K562 (cell line): ENCODE data around the gene APLF. TPM values are rescaled to one million over a fixed set of nuclear protein-coding genes. Genes with fewer than 3 reads are reported as not detected.

ENCODE experiments used
- ATAC-seq: fragments of 200-7000 bp; cut with Tn5 transposase; 3 replicates; pipeline ENCODE4 v1.9.1; 2020; ENCODE audit warnings: moderate library complexity
- BruUV-seq: library from RNA; stranded (reverse); fragments of 400-500 nt; replicated peaks from 2 replicates; lab custom pipeline; 2021; lab: Mats Ljungman, UMichigan
- CTCF ChIA-PET: fragments of 300-600 bp; formaldehyde crosslinking; extraction: SDS; loops from one replicate; lab custom pipeline; 2021; ENCODE audit warnings: low intra/inter-chr PET ratio; lab: Yijun Ruan, JAX
- POLR2A ChIA-PET: fragments of 300-600, 350-650 bp; sonication (Branson Sonifier 250); formaldehyde crosslinking; extraction: SDS; loops from one replicate; lab custom pipeline; 2021; ENCODE audit warnings: antibody characterized with exemption, inconsistent platforms; lab: Yijun Ruan, JAX
- DNase-seq, 4 experiments: peaks; one replicate each; pipeline versions ENCODE4 v3.0.0 to v3.0.0-alpha.2; 2011 to 2018; ENCODE audit warnings: low spot score in 3 of 4, mixed read lengths in 3 of 4; ENCODE audit errors: extremely low read depth in 1 of 4
- FAIRE-seq: peaks from 2 replicates; lab custom pipeline; 2011; peaks lifted over from hg19 to GRCh38; lab: Jason Lieb, UNC
- H2AFZ ChIP-seq: 2 replicates; pipeline ENCODE4 v1.6.0; 2011; ENCODE audit warnings: low read depth, low read length, control low read depth, inconsistent platforms
- H3K27ac ChIP-seq: fragments of 200-600 bp; 3 replicates; pipeline ENCODE4 v1.8.0; 2011; ENCODE audit warnings: low read depth, mild to moderate bottlenecking, control low read depth, inconsistent platforms, low read length, moderate library complexity, mixed read lengths; ENCODE audit errors: extremely low read depth
- H3K27me3 ChIP-seq, 2 experiments: fragments of 300-600 bp in 1 of 2; 2 replicates in 1 of 2; 3 replicates in 1 of 2; pipeline versions ENCODE4 v1.6.0 to v1.8.0; 2011; ENCODE audit warnings: inconsistent platforms in 2 of 2, low read length in 2 of 2, mild to moderate bottlenecking in 1 of 2, mixed read lengths in 1 of 2, moderate library complexity in 1 of 2; ENCODE audit not compliant: control insufficient read depth in 2 of 2, insufficient read depth in 2 of 2
- H3K36me3 ChIP-seq: fragments of 300-600 bp; 3 replicates; pipeline ENCODE4 v1.8.0; 2011; ENCODE audit warnings: mild to moderate bottlenecking, low read length, inconsistent platforms; ENCODE audit not compliant: control insufficient read depth, insufficient read depth
- H3K4me1 ChIP-seq, 2 experiments: fragments of 200-600 bp in 1 of 2; replicated peaks in 1 of 2; 2 replicates in 1 of 2; 3 replicates in 1 of 2; pipeline versions ENCODE4 v1.5.1 to v1.8.0; 2011; ENCODE audit warnings: inconsistent platforms in 2 of 2, low read length in 2 of 2, mild to moderate bottlenecking in 1 of 2, mixed read lengths in 1 of 2, moderate library complexity in 1 of 2; ENCODE audit not compliant: control insufficient read depth in 2 of 2, insufficient read depth in 2 of 2
- H3K4me2 ChIP-seq: 2 replicates; pipeline ENCODE4 v1.6.1; 2011; ENCODE audit warnings: low read length, control low read depth, inconsistent platforms, mixed read lengths; ENCODE audit not compliant: insufficient read depth
- H3K4me3 ChIP-seq: fragments of 200-600 bp; sonication (generic), shearing (Covaris generic); 2 replicates; pipeline ENCODE4 v1.5.1; 2016; ENCODE audit warnings: control low read depth, inconsistent platforms
- H3K79me2 ChIP-seq: fragments of 200-600 bp; 3 replicates; pipeline ENCODE4 v1.8.0; 2011; ENCODE audit warnings: low read length, inconsistent platforms; ENCODE audit not compliant: control insufficient read depth, insufficient read depth
- H3K9ac ChIP-seq, 2 experiments: 2 replicates each; pipeline versions ENCODE4 v1.6.0 to v1.6.1; 2011; ENCODE audit warnings: low read depth in 2 of 2, low read length in 2 of 2, control low read depth in 1 of 2, inconsistent platforms in 1 of 2, mild to moderate bottlenecking in 1 of 2, mixed read lengths in 1 of 2; ENCODE audit not compliant: insufficient read depth in 1 of 2
- H3K9me1 ChIP-seq: one replicate; pipeline ENCODE4 v1.6.0; 2011; ENCODE audit warnings: inconsistent platforms, mild to moderate bottlenecking, low read length, moderate library complexity; ENCODE audit not compliant: control insufficient read depth, insufficient read depth
- H3K9me3 ChIP-seq: replicated peaks from 2 replicates; pipeline ENCODE4 v1.5.1; 2011; ENCODE audit warnings: low read depth, low read length, inconsistent platforms; ENCODE audit not compliant: control insufficient read depth, insufficient read depth
- H4K20me1 ChIP-seq: replicated peaks from 2 replicates; pipeline ENCODE4 v1.6.1; 2011; ENCODE audit warnings: low read length, inconsistent platforms, mixed read lengths; ENCODE audit not compliant: control insufficient read depth, insufficient read depth
- ARID1B ChIP-seq: fragments of 450-650 bp; IDR thresholded peaks from 2 replicates; pipeline ENCODE4 v1.6.1; 2016; ENCODE audit warnings: antibody characterized with exemption, mild to moderate bottlenecking, inconsistent platforms
- DDX20 ChIP-seq: fragments of 450-650 bp; IDR thresholded peaks from 2 replicates; pipeline ENCODE4 v1.6.1; 2016; ENCODE audit warnings: missing genetic modification characterization, low read depth, mild to moderate bottlenecking, missing compliant biosample characterization, moderate library complexity
- MAFG ChIP-seq: fragments of 450-650 bp; conservative IDR thresholded peaks from 2 replicates; pipeline ENCODE4 v1.6.1; 2016; ENCODE audit warnings: missing genetic modification characterization, missing compliant biosample characterization
- NUFIP1 ChIP-seq: fragments of 450-650 bp; IDR thresholded peaks from 2 replicates; pipeline ENCODE4 v1.6.1; 2018; ENCODE audit not compliant: partially characterized antibody
- RFX5 ChIP-seq: IDR thresholded peaks from 2 replicates; pipeline ENCODE4 v1.6.1; 2011; ENCODE audit warnings: low read depth, mild to moderate bottlenecking, improper control_type of control experiment, low read length
- RHOXF2B ChIP-seq: fragments of 250-450 bp; sonication (Bioruptor Pico); conservative IDR thresholded peaks from 2 replicates; pipeline ENCODE4 v1.5.1; 2021
- SMAD1 ChIP-seq: fragments of 150-350 bp; IDR thresholded peaks from 2 replicates; pipeline ENCODE4 v1.6.1; 2014; ENCODE audit warnings: low read length, low read depth; ENCODE audit not compliant: partially characterized antibody
- TRIM28 ChIP-seq: fragments of 450-650 bp; IDR thresholded peaks from 2 replicates; pipeline ENCODE4 v1.6.1; 2017
- ZFP1 ChIP-seq: fragments of 450-650 bp; formaldehyde crosslinking; IDR thresholded peaks from 2 replicates; pipeline ENCODE4 v1.4.0; 2020; ENCODE audit warnings: mild to moderate bottlenecking, mixed read lengths
- ZNF717 ChIP-seq: fragments of 250-450 bp; sonication (Bioruptor Pico); IDR thresholded peaks from 2 replicates; pipeline ENCODE4 v1.5.0; 2021
- ZNF79 ChIP-seq: fragments of 250-450 bp; sonication (Bioruptor Pico); IDR thresholded peaks from 2 replicates; pipeline ENCODE4 v1.4.0; 2020; ENCODE audit warnings: low read depth, mild to moderate bottlenecking, moderate library complexity
- WGBS: fragments of 100-300 bp; shearing (Covaris generic); methylation state at CpG from one replicate; pipeline ENCODE4 v1.1.6; 2016; ENCODE audit warnings: low coverage, mixed read lengths; ENCODE audit not compliant: insufficient coverage; ENCODE audit errors: missing lambda C conversion rate; 5-methylcytosine and 5-hydroxymethylcytosine counted together
- in situ Hi-C: fragments of 300-500 bp; cut with MboI; formaldehyde crosslinking; loops from 4 replicates; pipeline ENCODE4 v1.15.0; 2018; ENCODE audit warnings: inconsistent platforms, mixed read lengths
- intact Hi-C: fragments of 100-400 bp; cut with micrococcal nuclease; formaldehyde crosslinking; loops from 2 replicates; pipeline ENCODE4 v1.14.2; 2022
- polyA plus RNA-seq, 8 experiments: library from polyadenylated mRNA; depleted of rRNA in 4 of 8; stranded (reverse) in 5 of 8; unstranded in 3 of 8; fragments of >200 nt; fragmentation: Nextera tagmentation in 2 of 8; fragmentation: Illumina TruSeq in 1 of 8; extraction: Ambion mirVana in 2 of 8; extraction: Trizol in 1 of 8; gene quantifications; 2 replicates each; pipeline versions ENCODE4 v1.2.1 to v1.2.3, GENCODE V29; 2011 to 2014; ENCODE audit warnings: inconsistent platforms in 1 of 8, missing spikeins in 1 of 8
- total RNA-seq, 7 experiments: library from RNA; depleted of rRNA in 6 of 7; stranded (reverse); fragments of >200 nt in 6 of 7; fragmentation: Illumina TruSeq in 2 of 7; extraction: Trizol in 2 of 7; gene quantifications; 2 replicates each; pipeline versions ENCODE4 v1.2.1 to v1.2.3, GENCODE V29; 2011 to 2021; ENCODE audit warnings: low replicate concordance in 1 of 7
- TF ChIP-seq, protein P1 (sequence below): fragments of 200-800 bp; sonication (Bioruptor generic); IDR thresholded peaks from 2 replicates; pipeline ENCODE4 v1.6.1; 2017; ENCODE audit warnings: missing genetic modification characterization, missing compliant biosample characterization
- TF ChIP-seq, protein P2 (sequence below): IDR thresholded peaks from 2 replicates; pipeline ENCODE4 v1.6.1; 2011; ENCODE audit warnings: borderline replicate concordance, low read depth, mild to moderate bottlenecking, moderate library complexity, low read length; ENCODE audit not compliant: insufficient read depth, poor library complexity, severe bottlenecking
- TF ChIP-seq, protein P3 (sequence below), 2 experiments: fragments of 450-650 bp in 1 of 2; sonication (generic) in 1 of 2; formaldehyde crosslinking in 1 of 2; IDR thresholded peaks in 1 of 2; conservative IDR thresholded peaks in 1 of 2; 2 replicates each; pipeline versions ENCODE4 v1.6.1 to v1.8.1; 2016 to 2023; ENCODE audit warnings: mild to moderate bottlenecking in 2 of 2, moderate library complexity in 2 of 2, inconsistent platforms in 1 of 2, missing genetic modification reagents in 1 of 2
- TF ChIP-seq, protein P4 (sequence below): fragments of 450-650 bp; IDR thresholded peaks from 2 replicates; pipeline ENCODE4 v1.6.1; 2018; ENCODE audit warnings: mild to moderate bottlenecking, low read depth; ENCODE audit not compliant: partially characterized antibody

The APLF gene
- total and polyA plus RNA-seq, 9 of the 15 experiments (the other 6 are each of a cell fraction or from before 2014, with no cell fraction given) = 0.07 to 1.1 (median 0.71) TPM

DNA sequence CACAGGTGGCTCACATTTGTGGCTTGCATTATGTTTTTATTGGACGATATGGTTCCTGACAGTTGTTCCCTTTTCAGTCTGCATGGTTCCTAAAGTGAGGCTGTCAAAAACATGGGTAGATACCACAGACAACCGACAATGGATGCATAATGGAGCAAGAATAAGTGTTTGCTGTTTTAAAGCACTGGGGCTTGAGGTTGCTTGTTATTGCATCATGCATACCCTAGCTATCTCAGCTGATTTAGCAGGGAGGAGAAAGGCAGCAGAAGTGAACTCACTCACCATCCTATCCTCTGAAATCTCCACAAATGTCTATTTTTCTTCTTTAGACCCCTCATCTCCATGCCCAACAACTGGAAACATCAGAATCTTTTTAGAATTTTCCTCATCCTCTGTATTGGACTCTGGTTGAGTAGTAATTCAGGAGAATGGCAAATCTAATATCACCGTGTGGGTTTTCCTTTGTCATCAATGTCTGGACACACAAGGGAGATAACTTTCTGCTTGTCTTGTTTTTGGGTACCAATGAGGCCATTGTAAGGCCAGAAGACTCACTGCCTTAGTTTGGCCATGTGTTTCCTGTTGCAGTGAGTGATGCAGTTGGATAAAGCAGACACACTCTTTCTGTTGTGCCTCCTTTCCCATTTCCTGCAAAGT, 47.0 kb upstream of the APLF start:
- H3K9me3 ChIP-seq = no peaks in the 10 kb centered on the region
- H3K9me1 ChIP-seq = no peaks in the 10 kb centered on the region
- ChIA-PET POLR2A (interaction anchor here (0.7 to 1.2 kb wide), 4 partner anchors 9 to 192 kb away, joined by 3 to 6 read pairs (median 4); no protein-coding TSS in a partner anchor), CTCF (no interaction called here)
- in situ Hi-C loops (no loop called here), intact Hi-C loops (no loop called here)
- H3K27ac ChIP-seq = peak overlapping the region; percentile 44; the same call in 1 of the 3 replicates
- peak; percentile 90 for ATAC-seq
- 2% methylated on average over 3 of the region's 3 CpGs for WGBS
- no peaks in the 10 kb centered on the region for H3K27me3 ChIP-seq
- H4K20me1 ChIP-seq = no peaks in the 10 kb centered on the region
- H3K36me3 ChIP-seq = no peaks in the 10 kb centered on the region
- H3K4me2 ChIP-seq = peak overlapping the region; percentile 26; the same call in 1 of the 2 replicates
- peak in 1 of 4 experiments; percentile 57 for DNase-seq
- peaks cover 3 to 40% of the 10 kb centered on the region in 2 experiments for H3K4me1 ChIP-seq
- peak; percentile 80 for FAIRE-seq
- no peaks in the 10 kb centered on the region for H3K79me2 ChIP-seq
- no peak overlapping the region for H3K4me3 ChIP-seq
- no peak overlapping the region for H3K9ac ChIP-seq
- BruUV-seq = no TSS peak
- peak overlapping the region; percentile 9; the same call in 1 of the 2 replicates for H2AFZ ChIP-seq
- TF ChIP-seq ZNF79 (CRISPR knock-in tag) (peak; percentile 74), SMAD1 (no peak), ARID1B (peak; percentile 73; the same call in 1 of the 2 replicates), TRIM28 (peak; percentile 16; the same call in 1 of the 2 replicates), ZNF717 (CRISPR knock-in tag) (no peak), RHOXF2B (CRISPR knock-in tag) (peak; percentile 75; the same call in 1 of the 2 replicates), MAFG (no peak), NUFIP1 (no peak), ZFP1 (CRISPR knock-in tag) (no peak), DDX20 (tag) (peak; percentile 63; the same call in 1 of the 2 replicates), RFX5 (no peak)
- TF ChIP-seq, protein P1, sequence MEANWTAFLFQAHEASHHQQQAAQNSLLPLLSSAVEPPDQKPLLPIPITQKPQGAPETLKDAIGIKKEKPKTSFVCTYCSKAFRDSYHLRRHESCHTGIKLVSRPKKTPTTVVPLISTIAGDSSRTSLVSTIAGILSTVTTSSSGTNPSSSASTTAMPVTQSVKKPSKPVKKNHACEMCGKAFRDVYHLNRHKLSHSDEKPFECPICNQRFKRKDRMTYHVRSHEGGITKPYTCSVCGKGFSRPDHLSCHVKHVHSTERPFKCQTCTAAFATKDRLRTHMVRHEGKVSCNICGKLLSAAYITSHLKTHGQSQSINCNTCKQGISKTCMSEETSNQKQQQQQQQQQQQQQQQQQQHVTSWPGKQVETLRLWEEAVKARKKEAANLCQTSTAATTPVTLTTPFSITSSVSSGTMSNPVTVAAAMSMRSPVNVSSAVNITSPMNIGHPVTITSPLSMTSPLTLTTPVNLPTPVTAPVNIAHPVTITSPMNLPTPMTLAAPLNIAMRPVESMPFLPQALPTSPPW = peak; percentile 31
- TF ChIP-seq, protein P2, sequence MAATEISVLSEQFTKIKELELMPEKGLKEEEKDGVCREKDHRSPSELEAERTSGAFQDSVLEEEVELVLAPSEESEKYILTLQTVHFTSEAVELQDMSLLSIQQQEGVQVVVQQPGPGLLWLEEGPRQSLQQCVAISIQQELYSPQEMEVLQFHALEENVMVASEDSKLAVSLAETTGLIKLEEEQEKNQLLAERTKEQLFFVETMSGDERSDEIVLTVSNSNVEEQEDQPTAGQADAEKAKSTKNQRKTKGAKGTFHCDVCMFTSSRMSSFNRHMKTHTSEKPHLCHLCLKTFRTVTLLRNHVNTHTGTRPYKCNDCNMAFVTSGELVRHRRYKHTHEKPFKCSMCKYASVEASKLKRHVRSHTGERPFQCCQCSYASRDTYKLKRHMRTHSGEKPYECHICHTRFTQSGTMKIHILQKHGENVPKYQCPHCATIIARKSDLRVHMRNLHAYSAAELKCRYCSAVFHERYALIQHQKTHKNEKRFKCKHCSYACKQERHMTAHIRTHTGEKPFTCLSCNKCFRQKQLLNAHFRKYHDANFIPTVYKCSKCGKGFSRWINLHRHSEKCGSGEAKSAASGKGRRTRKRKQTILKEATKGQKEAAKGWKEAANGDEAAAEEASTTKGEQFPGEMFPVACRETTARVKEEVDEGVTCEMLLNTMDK = no peak
- TF ChIP-seq, protein P3, sequence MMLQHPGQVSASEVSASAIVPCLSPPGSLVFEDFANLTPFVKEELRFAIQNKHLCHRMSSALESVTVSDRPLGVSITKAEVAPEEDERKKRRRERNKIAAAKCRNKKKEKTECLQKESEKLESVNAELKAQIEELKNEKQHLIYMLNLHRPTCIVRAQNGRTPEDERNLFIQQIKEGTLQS (IDR thresholded peaks at IDR 0.05) = peak; percentile 99
- TF ChIP-seq, protein P3 (CRISPR knock-in tag; conservative IDR thresholded peaks at IDR 0.05) = no peak
- TF ChIP-seq, protein P4, sequence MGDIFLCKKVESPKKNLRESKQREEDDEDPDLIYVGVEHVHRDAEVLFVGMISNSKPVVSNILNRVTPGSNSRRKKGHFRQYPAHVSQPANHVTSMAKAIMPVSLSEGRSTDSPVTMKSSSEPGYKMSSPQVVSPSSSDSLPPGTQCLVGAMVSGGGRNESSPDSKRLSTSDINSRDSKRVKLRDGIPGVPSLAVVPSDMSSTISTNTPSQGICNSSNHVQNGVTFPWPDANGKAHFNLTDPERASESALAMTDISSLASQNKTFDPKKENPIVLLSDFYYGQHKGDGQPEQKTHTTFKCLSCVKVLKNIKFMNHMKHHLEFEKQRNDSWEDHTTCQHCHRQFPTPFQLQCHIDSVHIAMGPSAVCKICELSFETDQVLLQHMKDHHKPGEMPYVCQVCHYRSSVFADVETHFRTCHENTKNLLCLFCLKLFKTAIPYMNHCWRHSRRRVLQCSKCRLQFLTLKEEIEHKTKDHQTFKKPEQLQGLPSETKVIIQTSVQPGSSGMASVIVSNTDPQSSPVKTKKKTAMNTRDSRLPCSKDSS = no peak
